SIG-M5 treated with dmso at 0.1 percent for 504 hours (cell line): Measurements from ENCODE around the gene YPEL2.
A peak's percentile ranks its signal among the peaks of the same experiment; 100 is the strongest.
"Not testable (repeated sequence)": the region's sequence is repeated elsewhere in the genome, so short reads cannot be mapped to it uniquely, and the experiment has no call there.

ENCODE experiments used
- DNase-seq: peaks from one replicate; lab custom pipeline; 2025; ENCODE audit not compliant: unreplicated experiment; lab: John Stamatoyannopoulos, UW

YPEL2 gene

GRCh38 chr17:59331129-59331928 lies at the start of gene YPEL2:
TSS of gene YPEL2 (plus strand) at chr17:59331655. CDS start at chr17:59353410, 21,755 bp downstream.
- peak; percentile 93 for DNase-seq

- no peak for DNase-seq
These were observed 47.1 kb upstream of the YPEL2 start for GRCh38 chr17:59284317-59284716.

GRCh38 chr17:59287452-59287851 lies 44.0 kb upstream of the YPEL2 start:
- DNase-seq: peak; percentile 76

DNA sequence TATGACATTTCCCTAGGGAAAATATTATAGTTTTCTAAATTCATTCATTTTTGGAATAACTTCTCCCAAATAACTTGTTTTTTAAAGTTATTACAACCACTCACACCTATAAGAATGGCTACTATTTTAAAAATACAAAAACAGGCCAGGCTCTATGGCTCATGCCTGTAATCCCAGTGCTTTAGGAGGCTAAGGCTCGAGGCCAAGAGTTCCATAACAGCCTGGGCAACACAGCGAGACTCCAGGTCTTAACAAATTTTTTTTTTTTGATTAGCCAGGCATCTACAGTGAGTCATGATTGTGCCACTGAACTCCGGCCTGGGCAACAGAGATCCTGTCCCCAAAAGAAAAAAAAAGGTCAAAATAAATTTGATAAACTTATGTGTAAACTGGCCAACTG lies 43.6 kb upstream of the YPEL2 start:
- DNase-seq: no peak

DNA sequence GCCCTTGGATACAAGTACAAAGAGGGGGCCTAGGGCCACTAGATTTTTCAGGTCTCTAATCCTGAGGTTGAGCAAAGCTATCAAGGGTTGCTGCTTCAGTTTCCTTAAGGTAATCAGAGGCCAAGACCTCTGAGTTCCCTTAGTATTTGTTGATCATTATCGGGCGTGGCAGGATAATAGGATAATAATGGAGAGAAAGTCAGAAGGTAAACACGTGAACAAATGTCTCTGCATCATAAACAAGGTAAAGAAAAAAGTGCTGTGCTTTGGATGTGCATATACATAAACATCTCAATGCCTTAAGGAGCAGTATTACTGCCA lies 41.5 kb upstream of the YPEL2 start:
- no peak for DNase-seq

DNA sequence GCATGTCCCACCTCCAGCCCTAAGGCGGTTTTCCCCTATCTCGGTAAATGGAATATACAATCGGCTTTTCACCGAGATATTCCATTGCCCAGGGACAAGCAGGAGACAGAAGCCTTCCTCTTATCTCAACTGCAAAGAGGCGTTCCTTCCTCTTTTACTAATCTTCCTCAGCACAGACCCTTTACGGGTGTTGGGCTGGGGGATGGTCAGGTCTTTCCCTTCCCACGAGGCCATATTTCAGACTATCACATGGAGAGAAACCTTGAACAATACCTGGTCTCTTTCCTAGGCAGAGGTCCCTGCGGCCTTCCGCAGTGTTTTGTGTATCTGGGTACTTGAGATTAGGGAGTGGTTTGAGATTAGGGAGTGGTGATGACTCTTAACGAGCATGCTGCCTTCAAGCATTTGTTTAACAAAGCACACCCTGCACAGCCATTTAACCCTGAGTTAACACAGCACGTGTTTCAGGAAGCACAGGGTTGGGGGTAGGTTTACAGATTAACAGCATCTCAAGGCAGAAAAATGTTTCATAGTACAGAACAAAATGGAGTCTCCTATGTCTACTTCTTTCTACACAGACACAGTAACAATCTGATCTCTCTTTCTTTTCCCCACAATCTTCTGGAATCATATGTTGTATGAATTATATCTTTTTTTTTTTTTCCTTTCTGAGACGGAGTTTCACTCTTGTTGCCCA lies 41.0 kb upstream of the YPEL2 start:
- DNase-seq: not testable (repeated sequence)

GRCh38 chr17:59292174-59292523 lies 39.3 kb upstream of the YPEL2 start:
- DNase-seq: no peak

- DNase-seq: peak; percentile 62
These were observed 35.3 kb upstream of the YPEL2 start for GRCh38 chr17:59296190-59296589.

DNA sequence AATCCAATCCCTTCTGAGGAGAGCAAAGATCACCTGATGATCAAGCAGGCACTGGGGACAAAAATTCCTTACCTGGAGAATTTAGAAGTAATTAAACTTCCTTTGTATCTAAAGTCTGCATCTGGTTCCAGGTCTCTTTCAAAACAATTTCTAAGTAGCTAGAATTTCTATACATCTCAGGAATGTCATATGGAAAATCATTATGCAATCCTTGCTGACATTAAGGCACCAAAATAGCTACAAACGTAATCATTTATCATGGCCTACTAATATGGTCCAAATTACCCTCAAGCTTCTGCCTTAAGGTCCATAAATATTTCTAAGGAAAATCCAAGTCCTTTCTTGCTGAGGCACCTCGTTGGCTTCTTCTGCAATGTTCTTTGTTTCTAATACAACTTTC lies 32.9 kb upstream of the YPEL2 start:
- no peak for DNase-seq

DNA sequence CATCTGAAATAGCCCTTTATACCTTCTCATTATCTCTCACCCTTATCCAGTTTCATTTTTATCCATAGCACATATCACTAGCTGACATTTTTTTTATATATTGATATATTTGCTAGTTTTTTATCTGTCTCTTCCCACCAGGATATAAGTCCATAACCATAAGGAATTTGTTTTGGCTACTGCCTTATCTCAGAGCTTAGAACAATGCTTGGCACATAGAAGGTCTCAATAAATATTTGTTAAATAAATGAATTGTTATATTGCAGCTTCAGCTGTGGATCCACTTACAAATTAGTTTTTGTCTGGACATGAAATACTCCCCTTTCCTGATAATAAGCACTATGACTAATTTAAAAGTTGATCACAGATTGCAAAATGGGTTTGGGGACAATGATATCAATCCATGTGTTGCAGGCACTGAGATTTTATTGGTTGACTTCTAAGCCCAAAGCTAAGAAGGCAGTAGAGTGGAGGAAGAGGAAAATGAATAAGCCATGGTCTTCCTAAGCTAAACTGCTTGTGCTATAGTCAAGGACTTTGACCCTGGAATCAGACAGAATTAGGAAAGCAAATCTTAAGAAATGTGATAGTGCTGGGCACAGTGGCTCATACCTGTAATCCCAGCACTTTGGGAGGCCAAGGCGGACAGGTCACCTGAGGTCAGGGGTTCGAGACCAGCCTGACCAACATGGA lies 31.9 kb upstream of the YPEL2 start:
- no peak for DNase-seq

- DNase-seq: peak; percentile 54
These were observed 30.5 kb upstream of the YPEL2 start for GRCh38 chr17:59300941-59301340.

DNA sequence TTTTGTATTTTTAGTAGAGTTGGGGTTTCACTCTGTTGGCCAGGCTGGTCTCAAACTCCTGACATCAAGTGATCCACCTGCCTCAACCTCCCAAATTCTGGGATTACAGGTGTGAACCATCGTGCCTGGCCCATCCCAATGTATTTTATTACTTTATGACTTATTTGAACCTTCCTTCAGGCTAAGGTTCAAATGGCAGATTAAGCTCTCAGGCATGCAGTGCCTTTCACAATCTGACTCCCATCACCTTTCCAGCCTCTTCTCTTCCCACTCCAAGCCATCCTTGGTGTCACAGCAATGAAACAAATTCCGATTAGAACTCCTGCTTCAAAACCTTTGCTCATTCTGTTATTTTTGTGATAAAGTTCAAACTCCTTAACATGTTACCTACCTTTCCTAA lies 26.6 kb upstream of the YPEL2 start:
- DNase-seq: no peak

DNA sequence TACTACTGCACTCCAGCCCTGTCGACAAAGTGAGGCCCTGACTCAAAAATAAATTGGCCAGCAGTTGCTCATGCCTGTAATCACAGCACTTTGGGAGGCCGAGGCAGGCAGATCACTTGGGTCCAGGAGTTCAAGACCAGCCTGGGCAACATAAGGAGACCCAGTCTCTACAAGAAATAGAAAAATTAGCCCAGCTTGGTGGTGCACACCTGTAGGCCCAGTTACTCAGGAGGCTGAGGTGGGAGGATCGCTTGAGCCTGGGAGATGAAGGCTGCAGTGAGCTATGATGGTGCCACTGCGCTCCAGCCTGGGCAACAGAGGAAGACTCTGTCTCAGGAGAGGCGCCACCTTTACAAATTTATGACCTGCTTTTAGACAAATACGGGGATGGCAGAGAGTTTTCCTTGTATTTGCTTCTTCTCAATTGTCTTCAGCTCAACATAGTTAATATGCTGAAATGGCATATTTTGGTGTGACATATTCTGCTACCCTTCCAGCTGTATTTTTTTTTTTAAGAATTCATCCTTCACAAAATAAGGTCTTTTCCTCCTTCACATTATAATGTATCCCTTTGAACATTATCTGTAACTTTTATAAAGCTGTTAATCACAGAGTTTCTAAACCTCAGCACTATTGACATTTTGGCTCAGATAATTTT lies 21.1 kb upstream of the YPEL2 start:
- no peak for DNase-seq

- peak; percentile 87 for DNase-seq
These were observed 20.4 kb upstream of the YPEL2 start for GRCh38 chr17:59311051-59311468.

- DNase-seq: not testable (repeated sequence)
These were observed 19.9 kb upstream of the YPEL2 start for GRCh38 chr17:59311521-59311920.

DNA sequence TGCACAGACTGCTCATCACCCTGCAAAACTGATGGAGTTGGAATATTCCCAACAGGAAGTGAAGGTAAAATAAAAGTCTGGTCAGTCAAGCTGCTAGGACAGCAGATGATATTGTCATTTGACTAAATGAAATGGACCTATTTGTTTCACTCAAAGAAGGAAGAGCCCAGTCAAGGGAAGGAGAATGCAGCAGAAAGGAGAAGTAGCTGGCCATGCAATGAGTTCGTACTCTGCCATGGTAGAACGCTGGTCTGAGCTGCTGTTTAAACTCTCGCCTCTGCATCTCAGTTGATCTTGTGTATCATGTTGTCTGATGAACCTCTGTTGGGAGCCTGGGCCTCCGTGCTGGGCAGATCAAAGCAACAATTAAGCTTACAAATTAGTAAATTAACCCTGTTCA lies 15.6 kb upstream of the YPEL2 start:
- peak; percentile 38 for DNase-seq

DNA sequence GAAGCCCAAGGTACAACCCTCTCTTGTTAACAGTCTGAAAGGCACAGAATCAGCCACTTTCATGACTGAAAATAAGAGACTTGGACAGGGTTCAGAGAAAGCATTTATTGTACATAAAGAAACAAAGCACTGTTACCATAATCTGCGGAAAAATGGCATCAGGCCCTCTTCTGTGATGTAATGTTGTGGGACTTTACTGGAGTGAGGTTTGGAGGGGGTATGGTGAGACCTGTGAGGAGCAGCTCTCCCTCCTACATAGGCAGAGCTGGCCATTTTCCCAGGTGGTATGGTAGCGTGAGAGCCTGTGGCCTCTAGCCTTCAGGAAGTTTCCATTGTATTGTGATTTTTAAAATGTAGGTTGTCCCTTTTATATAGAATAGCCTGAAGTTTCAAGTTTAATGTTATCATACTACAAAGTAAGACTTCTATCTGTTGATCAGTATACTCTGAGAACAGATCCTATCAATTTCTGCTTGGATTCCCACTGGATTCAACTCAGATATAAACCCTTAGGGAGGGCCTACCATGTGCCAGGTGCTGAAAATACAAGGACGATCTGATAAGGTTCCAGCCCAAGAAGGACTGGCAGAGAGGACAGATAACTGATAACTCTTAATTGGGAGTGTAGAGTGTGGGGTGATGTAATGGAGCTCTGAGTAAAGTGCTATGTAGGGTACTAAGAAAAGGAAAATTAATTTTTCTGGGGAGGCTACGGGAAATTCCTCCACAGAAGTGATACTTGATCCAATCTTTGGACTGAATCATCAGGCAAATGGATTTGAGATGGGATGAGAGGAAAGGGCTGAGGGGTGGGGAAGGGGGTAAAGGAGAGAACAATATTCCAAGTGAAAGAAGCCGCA lies 4.1 kb upstream of the YPEL2 start:
- DNase-seq: no peak

GRCh38 chr17:59327981-59328290 lies 3.5 kb upstream of the YPEL2 start:
- no peak for DNase-seq

DNA sequence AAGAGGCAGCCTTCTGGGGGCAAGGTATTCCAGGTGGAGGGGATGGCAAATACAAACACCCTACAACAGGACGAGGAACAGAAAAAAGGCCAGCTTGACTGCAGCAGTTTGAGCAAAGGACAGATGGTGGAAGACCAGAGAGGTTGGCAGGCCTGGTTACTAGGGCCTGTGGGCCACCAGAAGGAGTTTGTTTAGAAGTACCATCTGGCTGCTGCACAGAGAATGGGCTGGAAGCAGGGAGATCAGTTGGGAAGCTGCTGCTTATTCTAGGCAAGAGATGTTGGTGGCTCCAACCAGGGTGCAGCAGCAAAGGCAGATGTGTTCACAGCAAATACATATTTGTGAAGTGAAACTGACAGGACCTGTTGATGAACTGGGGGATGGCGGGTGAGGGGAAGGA lies 2.9 kb upstream of the YPEL2 start:
- DNase-seq: no peak

DNA sequence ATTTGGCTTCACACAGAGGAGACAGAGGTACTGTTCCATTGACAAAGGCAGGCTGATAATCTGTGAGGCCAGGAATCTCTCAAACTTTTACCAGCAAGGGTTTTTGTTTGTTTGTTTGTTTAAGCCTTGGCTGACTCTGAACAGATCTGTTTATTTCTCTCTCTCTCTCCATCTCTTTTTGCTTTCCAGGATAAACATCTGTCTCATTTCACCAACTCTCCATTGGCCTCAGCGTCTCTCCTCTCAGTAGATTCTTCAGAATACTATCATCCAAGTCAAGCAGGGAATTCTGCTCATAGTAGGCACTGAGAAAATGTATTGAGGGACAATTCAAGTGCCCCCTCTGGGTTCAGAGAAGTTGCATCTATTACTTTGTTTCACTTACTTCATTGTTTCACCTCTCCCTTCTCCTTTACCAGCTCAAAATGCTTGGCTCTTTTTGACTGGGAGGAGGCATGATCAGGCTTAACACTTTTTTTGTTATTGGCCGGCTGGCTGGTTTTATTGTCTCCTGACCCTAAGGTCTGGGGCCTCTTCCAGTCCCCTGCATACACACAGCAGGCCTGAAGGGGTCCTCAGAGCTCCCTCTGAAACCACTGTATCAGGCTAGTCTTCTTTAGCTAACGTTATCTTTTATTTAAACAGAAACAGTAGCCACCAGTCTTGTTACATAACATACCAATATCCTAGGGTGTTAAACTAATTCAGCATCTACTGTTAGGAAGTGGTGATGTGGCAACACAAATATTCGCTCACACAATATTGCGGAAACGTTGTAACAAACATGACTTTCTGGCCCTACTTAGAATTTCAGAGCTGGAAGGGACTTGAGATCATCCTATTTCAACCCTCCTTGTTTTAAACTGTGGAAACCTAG lies 2.0 kb upstream of the YPEL2 start:
- DNase-seq: peak; percentile 99
